ENCODE results near the gene TMEM108. TPM values are rescaled to one million over a fixed set of nuclear protein-coding genes. Genes with fewer than 3 reads are reported as not detected.

Gene TMEM108
- total RNA-seq, 1 experiment from 2014 or later, result 0.69 TPM

DNA sequence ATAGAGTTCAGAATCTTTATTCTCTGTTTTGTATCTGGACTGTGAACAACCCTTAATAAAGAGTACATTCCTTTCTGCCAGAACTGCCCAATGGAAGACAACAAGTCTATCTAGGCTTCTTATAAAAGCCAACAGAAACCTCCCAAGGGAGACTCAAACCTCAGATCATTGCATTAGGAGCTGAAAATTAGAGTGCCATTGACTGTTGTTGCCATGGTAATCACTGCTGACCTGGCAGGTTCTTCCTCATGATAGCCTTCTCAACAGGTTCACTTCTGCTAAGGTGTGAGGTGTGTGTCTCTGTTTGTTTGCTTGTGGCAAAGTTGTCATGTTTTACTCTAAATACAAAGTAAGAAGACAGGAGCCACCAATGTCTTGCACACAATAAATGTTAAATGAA is 79.2 kb downstream of the TMEM108 start:
- no peak for DNase-seq (ENCODE audit: low read depth)

DNA sequence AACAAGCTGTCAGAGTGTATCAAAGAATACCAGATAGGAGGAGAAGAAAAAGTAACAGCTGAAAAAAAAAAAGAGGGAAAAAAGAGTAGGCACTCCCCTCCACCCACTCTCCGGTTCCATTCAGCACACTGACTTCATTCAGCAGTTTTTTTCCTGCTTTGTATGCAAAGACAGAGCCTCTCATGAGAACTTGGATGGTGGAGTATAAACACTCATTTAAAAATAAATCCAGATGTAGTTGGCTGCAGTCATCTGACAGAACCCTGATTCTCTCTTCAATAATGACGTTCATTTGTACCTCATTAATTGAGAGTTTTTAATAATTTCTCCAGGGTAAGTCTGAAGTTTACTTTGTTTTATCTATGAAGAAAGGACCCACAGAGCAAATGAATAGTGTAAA is 81.0 kb downstream of the TMEM108 start:
- DNase-seq (ENCODE audit: low read depth), result no peak

- no peak for DNase-seq (ENCODE audit: low read depth)
These were observed 83.3 kb downstream of the TMEM108 start for GRCh38 chr3:133121450-133121849.

DNA sequence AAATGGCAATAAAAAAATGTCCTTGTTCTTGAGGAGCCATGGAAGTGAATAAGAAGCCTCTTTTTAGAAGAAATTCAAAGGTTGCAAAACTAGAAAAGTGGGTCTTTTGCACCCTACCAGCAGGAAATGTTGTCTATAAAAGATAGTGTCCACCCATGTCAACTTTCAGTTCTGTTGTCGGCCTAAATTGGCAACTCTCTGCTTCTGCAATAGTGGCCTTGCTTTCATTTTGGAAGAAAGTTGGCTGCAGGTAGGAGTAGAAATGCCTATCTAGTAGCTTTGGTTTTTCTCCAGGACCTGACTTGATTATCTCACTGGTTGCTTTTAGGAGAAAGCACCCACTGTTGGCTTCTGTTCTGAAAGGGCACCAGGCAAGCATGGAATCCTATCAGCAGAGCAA is 85.4 kb downstream of the TMEM108 start:
- DNase-seq (ENCODE audit: low read depth), result no peak

DNA sequence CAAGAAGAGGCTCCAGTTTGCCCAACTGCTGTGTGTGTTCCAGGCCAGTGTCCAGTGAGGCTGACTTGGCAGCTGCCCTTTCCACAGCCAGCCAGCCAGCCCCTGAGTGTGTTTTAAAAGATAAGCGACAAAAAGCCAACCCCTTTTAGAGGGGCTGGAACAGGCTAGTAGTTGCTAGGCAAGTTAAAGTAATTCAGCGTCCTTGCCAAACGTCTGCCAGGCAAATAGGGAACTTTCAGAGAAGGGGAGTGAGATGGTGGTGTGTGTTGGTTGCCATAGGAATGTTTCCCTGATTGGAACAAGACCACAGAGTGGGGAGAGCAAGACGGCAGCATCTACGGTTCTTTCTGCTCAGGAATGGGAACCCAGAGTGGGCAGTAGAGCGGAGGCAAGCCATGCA is 86.3 kb downstream of the TMEM108 start:
- DNase-seq (ENCODE audit: low read depth), result peak; percentile 15

- DNase-seq (ENCODE audit: low read depth), result no peak
These were observed 87.0 kb downstream of the TMEM108 start for GRCh38 chr3:133125171-133125570.

DNA sequence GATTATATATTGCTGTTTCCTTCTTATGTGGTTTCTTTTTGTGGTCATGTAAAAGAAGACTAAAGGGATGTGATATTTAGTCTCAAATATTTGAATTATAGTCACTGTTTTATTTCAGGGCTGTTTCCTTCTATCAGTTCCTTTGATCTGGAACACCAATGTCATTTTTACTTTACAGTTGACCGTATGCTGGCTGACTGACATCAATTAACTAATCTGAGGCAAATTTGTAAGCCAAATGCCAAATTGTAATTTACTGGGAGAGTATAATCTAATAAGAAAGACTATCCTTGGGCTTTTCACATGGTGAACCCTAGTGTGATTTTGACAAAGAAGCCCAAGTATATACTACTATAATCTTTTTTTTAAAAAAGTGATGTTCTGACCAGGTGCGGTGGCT is 87.6 kb downstream of the TMEM108 start:
- no peak for DNase-seq (ENCODE audit: low read depth)

GRCh38 chr3:133127381-133127780 is 89.2 kb downstream of the TMEM108 start:
- DNase-seq (ENCODE audit: low read depth), result no peak

GRCh38 chr3:133130168-133130567 is 92.0 kb downstream of the TMEM108 start:
- DNase-seq (ENCODE audit: low read depth), result peak; percentile 54

DNA sequence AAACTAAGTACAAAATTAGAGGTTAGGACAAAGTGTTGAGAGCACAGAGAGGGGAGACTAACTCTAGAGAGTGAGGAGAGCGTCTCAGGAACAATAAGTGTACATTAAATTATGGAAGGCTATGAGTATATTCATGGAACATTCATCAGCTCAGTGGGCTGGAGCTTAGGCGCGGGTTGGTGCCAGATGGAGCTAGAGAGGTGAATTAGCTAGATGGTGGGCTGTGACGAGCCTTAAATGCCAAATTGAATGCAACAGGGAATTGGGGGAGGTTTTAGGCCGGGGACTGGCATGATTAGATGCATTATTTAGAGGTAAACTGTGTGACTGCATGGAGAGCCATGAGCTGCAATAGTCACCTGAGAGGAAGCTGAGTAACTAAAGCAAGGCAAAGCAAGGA is 97.1 kb downstream of the TMEM108 start:
- DNase-seq (ENCODE audit: low read depth), result no peak

GRCh38 chr3:133136114-133137041 is 98.2 kb downstream of the TMEM108 start:
- DNase-seq (ENCODE audit: low read depth), result peak; percentile 55

DNA sequence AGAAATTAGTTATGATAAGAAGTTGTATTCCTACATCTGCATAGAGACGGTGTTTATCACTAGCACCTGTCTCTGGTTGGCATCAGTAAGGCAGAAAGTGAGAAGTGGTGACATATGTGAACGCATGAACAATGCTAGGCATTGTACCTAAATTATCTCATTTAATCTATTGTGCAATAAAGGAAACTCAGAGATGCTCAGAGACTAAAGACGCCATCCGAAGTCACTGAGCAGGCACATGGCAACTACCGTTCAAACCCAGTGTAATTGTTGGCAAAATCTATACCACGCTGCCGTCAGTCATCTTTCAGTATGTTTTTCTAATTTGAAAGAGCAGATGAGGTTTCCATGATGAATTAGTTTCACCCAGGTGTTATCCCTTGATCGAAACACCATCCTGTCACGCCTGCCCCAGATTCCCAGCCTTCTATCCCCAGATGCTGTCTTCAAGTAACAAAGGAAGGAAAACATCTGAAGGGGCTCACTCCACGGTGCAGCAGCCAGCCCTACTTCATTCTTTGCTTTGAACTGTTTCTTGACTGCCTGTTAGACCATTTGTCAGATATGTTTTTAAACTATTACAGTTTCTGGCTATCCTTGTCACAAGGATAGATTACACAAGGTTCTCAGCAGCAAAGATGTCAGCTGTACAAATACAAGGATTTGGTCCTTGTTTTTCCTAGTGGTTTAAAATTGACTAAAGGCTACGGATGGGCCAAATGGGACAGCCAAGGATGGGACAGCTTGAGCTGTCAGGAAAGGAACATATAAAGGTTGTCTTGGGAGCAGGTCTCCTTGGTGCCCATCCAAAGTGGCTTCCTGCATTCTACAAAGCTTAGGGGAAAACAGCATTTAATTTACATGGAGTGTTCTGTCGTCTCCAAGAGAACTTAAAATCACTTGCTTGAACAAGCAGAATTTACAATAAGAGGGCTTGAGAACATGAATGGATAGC is 99.1 kb downstream of the TMEM108 start:
- DNase-seq (ENCODE audit: low read depth), result no peak

GRCh38 chr3:133138017-133138416 is 99.8 kb downstream of the TMEM108 start:
- DNase-seq (ENCODE audit: low read depth), result no peak

DNA sequence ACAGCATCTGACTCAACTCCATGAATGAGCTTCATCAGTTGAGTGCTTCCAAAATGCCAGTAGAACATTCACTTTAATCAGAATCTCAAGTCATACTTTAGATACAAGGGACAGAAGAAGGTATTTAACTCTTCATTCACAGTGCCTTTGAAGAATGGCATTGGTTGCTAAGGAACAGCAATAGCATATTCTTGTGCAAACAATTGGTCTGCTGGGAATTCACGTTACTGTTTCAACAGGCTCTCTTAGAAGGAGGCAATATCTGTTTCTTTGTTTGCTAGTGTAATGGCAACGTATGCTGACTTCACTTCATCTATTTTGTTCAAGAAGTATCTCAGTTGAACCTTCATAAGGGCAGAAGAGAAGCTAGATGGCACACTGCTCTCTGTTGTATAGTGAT is 113.9 kb downstream of the TMEM108 start:
- no peak for DNase-seq (ENCODE audit: low read depth)

GRCh38 chr3:133152681-133153220 is 114.6 kb downstream of the TMEM108 start:
- no peak for DNase-seq (ENCODE audit: low read depth)

GRCh38 chr3:133153382-133153781 is 115.2 kb downstream of the TMEM108 start:
- DNase-seq (ENCODE audit: low read depth), result no peak

GRCh38 chr3:133157716-133158115 is 119.5 kb downstream of the TMEM108 start:
- DNase-seq (ENCODE audit: low read depth), result no peak

DNA sequence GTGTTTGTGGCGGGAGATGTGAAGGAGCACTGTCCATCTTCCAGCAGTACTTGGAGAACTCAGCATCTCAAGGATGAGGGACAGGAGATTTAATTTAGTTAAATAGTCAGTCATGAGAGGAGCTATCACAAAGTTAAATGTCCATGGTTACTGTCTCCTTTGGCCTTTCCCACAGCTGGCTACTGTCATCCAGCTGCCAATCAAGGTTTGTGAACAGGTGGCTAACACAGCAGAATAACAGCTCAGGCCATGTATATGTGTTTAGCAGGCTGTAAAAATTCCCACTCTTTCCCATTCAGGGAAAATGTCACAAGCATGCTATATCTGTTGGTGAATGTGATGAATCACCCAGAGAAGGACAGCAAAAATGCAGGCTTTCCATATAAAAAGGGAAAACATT is 120.5 kb downstream of the TMEM108 start:
- DNase-seq (ENCODE audit: low read depth), result no peak

DNA sequence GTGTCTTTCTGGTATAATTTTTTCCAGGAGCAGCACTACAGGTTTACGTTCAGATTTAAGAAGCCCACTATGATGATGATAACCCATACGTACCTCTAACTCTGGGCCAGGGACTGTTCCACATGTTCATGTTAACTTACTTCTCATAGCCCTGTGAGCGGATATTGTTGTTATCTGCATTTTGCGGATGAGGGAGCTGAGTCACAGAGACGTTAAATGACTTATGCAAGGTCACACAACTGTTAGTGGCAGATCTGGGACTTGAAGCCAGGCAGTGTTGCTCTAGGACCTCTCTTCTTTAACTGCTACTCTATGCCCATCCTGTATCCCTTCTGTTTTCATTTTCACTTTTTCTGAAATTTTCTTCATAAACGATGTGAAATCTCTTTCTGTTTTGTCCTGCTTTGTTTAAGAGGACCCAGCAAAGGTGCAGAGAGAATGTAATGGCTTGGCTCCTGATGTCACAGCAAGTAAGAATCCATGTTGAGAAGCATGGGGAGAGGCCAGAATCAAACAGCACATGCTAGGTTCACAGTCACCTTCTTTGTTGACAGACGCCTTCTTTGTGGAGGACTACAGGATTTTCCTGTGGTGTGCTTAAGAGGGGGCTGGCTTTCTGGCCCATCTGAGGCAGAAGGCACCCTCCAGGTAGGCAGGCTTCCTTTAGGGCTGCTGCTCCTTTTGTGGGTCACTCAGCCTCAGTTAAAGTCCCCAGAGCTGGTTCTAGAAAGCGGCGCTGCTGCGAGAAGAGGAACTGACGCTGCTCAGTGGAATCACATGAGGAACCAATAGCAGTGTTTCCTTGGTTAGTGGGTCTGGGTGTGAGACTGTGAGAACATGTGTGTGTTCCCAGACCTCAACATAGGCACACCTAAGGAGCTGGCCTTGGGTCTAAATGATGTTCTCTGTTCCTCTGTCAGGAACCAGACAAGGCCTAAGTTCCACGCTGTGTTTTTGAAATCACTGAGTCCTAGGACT is 121.6 kb downstream of the TMEM108 start:
- DNase-seq (ENCODE audit: low read depth), result no peak

DNA sequence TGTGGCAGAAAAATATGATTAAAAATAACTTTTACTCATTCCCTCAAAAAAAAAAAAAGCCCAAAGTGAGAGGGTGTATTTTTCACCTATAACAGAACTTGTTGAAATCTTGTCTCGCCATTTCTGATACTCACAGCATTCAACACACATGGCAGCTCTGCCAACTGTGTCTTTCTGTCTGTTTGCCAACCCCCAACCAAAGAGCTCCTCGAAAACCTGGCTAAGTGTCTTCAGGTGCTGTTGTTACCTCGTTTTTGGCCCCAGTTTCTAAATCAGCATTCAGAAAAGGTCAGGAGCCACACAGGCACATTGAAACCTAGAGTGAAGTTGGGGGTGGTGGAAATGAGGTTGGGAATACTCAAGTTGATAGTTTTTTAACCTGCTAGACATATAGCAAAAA is 123.5 kb downstream of the TMEM108 start:
- DNase-seq (ENCODE audit: low read depth), result no peak

- no peak for DNase-seq (ENCODE audit: low read depth)
These were observed 124.1 kb downstream of the TMEM108 start for GRCh38 chr3:133162265-133162664.
